ENCODE measurements around the gene MGA.

Gene MGA

DNA sequence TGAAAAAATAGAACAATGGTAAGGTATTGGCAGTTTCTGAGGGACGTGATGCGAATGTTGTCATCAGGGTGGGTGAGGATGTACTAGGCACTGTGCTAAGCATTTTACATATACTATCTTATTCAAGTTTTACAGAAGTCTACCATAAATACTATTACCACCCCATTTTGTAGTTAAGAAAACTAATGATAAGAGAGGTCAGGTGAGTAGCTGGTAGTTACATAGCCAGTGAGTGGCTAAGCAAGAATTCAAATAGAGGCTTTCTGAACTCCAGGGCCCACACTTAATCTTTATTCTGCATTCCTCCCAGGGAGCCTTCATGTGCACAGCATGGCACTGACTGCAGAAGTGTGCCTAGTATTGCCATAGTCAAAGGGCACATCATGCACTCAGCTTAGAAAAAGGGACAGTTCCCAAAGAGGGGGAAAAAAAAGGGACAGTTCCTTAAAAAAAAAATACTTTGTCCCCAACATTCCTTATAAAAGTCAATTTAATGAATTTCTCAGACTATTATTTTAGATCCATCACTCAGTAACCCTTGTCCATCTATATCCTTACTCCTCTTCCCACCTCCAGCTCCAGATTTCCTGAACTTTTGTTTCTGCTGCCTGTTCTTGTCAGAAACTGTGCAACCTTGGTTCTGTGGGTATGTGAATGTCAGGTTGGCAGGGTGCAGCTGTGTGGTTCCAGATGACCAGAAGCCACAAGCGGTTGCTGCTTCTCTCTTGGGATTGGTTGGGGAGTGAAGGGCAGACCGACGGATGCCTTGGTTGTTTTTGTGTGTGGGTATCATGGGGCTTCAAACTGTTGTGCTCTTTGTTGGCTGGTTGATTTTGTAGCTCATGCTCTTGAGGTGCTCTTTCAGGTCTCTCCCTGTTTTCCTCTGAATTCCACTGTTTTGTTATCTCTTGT lies 122.4 kb downstream of the MGA start:
- DNase-seq (ENCODE audit: low read depth) = no peak

DNA sequence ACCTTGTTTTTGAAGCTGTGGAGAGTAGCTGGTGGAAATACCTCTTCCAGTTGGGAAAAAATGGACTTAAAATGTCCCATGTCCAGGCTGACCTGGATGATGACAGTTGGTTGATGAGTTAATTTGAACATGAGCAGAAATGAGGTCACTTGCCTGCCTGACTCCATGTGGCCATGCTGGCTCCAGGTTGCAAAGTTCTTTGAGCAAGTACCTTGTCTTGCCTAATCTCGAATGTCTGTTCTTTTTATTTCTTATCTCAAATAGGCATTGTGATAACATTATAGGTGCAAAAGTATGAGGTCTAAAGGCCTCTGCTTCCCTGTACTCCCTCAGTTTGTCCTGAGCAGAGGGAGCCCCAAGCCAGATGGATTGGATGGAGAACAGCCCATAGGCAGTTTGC lies 123.1 kb downstream of the MGA start:
- no peak for DNase-seq (ENCODE audit: low read depth)

DNA sequence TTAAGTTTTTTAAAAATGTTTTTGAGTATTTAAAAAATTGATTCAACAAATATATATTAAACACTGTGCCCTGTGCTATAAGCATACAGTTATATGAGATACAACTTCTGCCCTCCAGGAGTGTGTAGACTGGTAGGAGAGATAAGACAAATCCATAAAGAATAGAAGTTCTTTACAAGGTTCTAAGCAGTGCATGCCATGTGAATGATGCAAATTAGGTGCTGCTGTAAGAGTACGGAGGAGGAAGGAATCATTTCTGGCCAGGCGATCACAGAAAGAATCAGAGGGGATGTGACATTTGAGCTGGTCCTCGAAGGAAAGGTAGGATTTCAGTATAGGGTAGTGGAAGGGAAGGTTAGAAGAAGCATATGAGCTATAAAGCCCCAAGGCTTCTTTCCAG lies 128.1 kb downstream of the MGA start:
- DNase-seq (ENCODE audit: low read depth) = no peak

DNA sequence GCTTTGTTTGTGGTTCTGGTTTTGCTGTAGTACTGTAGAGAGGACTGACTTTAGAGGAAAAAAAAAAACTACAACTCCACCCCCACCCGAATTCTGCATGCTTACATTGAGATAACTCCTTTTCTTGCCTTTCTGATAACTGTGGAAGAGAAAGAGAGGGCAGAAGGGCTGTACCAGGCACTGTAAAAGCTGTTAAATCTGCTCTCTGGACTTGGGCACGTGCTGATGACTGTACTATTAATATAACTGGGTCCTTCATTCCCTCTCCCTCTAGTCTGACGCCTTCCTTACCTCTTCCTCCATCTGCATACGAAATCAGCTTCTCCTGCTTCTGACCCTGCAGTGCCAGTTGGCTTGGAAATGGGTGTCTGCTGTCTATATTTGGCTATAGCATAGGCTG lies 129.0 kb downstream of the MGA start:
- no peak for DNase-seq (ENCODE audit: low read depth)

DNA sequence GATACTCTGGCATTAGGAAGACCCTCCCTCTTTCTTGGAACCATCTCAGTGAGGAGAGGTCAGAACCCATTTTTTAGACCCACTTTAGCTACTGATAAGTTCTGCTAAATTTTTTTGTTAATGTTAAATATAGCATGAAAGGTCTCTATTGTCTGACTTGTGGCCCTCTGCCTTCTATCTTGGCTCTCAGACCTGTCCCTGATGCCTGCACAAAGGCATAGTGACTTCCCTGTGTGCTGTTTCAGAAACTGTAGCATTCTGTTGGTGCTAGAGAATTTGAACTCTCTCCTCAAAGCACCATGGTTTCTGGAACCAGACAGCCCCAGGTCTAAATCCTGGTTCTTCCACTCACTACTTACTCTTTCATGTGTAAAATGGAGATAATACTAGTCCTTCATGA lies 129.5 kb downstream of the MGA start:
- no peak for DNase-seq (ENCODE audit: low read depth)

DNA sequence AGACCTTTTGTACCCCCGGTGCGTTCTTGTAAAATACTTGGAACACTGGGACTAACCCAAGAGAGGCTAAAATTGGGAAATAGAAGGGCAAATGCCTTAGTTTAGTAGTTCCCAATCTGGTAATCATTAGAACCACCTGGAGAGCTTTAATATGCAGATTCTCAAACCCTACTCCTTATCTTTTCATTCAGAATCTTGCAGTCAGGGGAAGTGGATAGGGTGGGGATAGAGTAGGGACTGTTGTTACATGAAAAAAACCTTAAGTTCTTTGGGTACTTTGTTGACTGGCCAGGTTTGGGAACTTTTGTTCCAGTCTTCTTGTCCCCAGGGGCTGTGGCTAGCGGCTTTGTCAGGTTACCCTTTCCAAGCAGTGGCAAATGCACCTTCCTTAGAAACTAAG lies 130.0 kb downstream of the MGA start:
- no peak for DNase-seq (ENCODE audit: low read depth)

DNA sequence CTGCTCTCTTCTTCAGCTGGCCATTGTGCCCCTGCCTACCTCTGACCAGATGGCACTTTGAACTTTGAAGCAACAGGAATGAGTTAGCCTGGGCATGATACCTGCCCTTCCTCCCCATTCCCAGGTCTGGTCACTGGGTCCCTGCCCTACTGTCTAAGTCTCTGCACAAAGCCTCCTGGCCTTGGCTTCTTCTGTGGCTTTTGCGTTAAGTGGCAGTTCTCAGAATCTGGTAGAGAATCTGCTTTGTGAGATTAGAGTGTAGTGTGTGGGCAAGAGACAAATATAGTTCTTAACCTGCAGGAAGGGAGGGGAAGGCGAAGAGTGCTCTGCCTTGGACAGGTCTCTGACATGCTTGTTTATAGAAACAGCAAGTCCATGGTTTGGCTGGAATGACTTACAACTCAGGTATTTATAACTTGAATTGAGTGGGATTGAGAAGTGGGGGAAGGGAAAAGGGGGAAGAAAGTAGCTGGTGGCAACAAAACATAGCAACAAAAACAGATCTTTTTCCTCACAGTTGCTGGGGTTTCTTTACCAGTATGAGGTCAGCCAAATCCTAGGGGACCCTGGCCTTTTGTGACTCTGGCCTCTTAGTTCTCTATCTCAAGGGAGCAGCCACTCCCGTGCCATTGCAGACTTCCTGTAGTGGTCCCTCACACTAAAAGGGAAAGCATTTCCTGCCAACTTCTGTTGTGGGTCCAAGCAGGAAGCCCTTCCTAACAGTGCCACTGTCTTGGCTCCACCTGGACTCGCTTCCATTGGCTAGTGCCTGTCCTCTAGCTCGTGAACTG lies 130.7 kb downstream of the MGA start:
- peak; percentile 78 for DNase-seq (ENCODE audit: low read depth)

DNA sequence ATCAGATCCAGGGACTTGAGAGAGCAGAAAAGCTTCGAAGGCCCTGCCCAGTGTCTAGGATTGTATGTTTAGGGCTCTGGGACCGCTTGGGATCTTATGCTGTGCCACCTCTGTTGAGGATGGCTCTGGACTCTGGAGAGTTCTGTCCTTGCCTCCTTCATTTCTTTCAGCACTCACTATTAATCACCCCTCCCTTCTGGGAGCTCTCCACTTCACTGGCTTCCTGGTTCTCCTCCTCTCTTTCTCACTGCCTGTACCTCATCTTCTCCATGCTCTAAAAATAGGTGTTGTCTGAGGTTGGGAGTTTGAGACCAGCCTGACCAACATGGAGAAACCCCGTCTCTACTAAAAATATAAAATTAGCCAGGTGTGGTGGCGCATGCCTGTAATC lies 131.3 kb downstream of the MGA start:
- DNase-seq (ENCODE audit: low read depth) = no peak

DNA sequence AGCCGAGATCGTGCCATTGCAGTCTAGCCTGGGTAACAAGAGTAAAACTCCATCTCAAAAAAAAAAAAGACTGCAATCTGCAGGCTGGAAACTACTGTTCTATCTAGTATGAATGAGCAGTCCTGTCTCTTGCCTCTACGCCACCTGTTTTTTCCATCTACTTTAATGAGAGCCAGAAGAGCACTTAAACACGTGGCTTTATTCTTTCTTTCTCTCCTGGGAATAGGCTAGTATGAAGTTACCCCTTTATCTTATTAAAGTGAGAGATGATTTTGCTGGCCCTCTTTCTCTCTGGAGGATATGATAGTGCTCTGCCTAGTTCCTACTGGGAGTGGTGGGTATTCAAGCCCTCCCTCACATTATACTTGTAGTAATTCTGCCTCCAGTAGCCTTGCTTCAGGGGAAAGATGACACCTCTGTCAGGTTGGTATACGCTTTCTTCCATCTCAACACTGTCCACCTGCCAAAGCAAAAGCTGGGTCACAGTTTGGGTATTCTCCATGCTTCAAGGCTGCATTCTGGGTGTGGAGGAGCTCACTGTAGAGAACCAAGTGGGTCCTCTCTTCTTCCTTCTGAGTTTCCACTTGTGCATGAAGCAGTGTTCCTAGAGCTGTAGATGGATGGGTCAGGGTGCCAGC lies 131.9 kb downstream of the MGA start:
- no peak for DNase-seq (ENCODE audit: low read depth)

DNA sequence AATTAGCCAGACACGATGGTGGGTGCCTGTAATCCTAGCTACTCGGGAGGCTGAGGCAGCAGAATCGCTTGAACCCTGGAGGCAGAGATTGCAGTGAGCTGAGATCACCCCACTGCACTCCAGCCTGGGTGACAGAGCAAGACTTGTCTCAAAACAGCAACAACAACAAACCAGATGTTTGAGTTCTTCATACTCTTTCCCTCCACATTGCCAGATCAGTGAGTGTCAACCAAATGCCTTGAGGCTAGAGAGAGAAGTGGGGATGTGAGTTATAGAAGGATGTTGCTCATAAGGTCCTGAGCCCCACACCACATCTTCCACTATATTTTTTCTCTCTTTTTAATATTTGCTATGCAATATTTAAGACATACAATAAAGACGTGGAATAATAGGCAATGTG lies 133.9 kb downstream of the MGA start:
- DNase-seq (ENCODE audit: low read depth) = peak; percentile 88

DNA sequence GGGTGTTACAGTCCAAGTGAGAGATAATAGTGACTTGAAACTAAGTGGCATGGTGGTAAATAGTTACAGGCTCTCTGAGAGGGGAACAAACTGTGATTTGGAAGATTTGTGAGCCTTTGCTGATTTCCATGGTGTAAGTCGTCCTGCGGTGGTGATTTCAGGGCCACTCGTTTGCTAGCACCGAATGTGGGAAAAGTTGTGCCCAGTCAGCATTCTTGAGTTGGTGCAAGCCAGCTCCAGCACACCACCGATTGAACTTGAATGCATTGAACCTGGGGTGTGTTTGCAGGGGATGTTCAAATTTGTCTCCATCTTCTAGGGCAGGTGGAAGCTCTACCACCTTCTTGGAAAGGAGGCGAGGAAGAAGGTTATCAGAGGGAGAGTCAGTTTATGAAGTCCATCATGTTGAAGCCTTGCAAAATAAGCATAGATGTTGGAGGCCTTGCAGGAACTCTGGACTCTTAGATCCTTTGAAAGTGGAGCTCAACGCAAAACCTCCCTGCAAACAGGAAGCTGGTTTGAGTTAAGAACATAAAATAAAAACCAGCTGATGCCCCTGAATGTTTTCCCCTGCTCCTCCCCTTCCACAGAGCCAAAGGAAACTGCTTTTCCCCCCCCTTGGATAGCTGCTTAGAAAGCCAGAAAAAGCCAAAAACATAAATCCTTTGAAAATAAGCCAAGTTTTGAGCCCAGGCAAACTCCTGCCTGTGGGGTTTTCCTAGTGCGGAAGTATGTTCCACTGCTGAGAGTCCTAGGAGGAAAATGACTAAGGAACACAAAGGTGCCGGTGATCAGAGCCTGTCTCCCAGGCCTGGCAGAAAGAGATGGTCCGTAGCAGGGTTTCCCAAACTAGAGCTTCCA lies 136.0 kb downstream of the MGA start:
- peak; percentile 89 for DNase-seq (ENCODE audit: low read depth)

DNA sequence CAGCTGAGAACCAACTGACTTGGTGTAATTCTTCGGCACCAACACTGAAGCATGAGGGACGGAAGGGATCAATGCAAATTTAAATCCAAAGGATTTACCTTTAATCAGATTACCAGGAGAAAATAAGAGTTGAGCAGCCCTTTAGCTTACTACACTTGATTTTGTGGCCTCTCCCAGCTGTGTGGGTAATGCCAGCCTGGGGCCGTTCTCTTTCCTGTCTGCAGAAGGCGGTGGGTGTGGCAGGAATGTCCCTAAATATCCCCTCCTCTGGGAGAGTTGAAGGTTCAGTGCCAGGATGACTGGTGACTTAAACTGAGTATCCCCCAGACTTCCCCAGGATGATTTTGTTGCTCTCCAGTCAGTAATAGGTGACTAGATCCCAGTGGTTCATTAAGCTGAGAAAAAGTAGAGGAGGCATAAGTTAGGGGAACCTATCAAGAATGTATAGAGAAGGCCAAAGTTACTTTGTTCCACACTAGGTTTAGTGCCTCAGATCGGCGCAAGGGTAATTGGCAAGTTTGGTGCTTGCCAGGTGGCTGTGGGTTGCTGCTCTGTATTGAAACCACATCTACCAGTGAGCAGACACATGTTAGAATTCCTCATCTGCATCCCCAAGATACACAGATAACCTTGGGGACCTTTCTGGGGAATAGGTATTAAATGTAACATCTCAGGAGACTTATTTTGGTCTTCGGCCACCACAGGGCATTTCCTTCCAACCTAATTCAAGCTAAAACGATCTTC lies 137.2 kb downstream of the MGA start:
- no peak for DNase-seq (ENCODE audit: low read depth)

DNA sequence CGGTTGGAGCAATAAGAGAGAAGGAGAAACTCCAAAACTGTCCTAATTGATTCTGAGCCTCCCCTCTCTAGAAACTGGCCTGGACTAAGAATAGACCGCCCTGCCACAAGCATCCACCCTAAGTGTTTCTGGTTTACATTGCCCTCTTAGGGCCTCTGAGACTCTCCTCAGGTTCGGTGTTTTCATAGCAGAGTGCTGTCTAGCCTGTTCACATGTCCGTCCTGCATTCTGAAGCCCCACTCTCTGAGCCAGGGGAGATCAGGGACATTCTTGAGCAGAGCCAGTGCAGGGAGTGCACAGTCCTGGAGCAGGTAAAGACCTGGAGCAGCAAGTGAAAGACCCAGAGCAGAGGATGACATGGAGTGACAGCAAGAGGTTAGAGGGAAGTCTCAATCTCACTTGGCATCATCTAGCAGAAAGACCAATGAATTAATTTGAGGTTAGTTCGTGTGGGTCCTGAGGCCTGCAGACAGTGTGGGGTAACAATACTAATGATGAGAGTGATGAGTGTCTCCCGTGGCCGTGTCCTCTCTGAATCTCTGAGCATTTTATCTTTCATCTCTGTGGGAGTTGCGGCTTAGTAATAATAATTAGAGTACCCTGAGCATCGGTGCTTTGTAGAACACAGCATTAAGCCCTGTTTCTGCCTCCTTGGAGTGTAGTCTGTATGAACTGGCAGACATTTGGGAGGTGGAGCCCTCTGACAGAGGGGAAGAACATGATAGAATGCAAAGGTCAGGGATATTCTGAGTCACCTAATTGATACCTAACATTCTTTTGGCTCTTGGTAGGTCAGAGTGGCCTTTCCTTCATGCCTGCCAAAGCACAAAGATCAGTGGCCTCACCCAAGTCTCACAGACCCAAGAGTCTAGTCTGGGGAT lies 138.6 kb downstream of the MGA start:
- DNase-seq (ENCODE audit: low read depth) = peak; percentile 47

DNA sequence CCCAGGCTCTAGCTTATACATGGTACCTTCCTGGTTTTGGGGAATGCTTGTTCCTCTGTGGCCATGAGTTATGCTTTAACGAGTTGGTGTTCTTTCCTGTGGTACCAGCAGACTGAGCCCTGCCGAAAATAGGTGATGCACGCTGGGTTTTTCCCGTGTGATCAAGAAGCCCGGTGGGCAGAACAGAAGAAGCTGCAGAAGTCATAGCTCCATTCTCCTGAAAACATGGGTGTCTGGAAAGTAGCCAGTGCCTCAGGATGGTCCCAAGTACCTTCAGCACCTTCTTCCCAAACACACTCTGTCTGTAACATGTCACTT lies 139.2 kb downstream of the MGA start:
- DNase-seq (ENCODE audit: low read depth) = no peak

DNA sequence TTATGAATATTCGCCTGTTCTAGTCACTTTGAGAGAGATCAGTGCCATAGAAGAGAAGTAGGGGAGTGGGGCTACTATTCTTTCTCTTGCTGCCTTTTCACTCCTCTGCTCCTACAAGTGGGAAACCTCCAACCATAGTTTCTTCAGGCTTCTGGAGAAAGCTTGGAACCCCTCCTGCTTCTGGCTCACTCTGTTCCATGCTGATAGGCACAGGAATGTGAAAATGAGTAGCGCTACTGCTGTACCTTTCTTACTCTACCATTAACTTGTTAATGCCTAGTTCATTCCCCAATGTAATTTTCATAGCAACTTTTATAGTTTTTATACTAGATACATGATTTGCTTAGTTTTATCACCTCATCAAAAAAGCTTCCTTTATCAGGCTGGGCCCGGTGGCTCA lies 141.0 kb downstream of the MGA start:
- DNase-seq (ENCODE audit: low read depth) = no peak

DNA sequence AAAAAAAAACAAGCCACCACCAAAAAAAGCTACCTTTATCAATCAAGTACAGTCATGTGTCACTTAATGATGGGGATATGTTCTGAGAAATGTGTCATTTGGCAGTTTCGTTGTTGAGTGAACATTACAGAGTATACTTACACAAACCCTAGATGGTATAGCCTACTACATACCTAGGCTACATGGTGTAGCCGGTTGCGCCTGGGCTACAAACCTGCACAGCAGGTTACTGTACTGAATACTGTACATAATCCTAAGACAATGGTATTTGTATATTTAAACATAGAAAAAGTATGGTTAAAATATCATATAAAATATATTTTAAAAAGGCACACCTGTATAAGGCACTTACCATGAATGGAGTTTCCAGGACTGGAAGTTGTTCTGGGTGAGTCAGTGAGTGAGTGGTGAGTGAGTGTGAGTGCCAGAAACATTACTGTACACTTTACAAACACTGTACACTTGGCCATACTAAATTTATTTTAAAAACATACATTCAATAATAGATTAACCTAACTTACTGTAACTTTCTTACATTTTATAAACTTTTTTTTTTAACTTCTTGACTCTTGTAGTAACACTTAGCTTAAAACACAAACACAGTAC lies 141.7 kb downstream of the MGA start:
- DNase-seq (ENCODE audit: low read depth) = peak; percentile 46

DNA sequence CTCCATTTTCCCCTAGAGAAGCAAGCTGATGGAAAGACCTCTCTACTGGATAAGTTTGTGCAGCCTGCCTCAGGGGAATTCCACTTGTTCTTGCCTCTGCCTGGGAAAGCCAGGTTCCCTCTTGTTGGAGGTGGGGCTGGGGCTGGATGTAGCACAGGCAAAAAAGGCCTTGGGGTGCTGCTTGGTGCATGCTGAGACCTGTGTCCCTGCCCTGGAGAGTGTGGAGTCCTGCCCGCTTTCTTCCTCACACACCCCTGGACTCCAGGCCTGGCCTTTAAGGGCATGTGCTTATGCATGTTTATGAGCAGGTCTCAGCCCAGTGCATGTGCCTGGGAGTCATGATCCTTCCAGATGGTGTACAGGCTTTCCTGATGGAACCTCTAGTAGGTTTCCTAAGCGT lies 144.2 kb downstream of the MGA start:
- DNase-seq (ENCODE audit: low read depth) = no peak

DNA sequence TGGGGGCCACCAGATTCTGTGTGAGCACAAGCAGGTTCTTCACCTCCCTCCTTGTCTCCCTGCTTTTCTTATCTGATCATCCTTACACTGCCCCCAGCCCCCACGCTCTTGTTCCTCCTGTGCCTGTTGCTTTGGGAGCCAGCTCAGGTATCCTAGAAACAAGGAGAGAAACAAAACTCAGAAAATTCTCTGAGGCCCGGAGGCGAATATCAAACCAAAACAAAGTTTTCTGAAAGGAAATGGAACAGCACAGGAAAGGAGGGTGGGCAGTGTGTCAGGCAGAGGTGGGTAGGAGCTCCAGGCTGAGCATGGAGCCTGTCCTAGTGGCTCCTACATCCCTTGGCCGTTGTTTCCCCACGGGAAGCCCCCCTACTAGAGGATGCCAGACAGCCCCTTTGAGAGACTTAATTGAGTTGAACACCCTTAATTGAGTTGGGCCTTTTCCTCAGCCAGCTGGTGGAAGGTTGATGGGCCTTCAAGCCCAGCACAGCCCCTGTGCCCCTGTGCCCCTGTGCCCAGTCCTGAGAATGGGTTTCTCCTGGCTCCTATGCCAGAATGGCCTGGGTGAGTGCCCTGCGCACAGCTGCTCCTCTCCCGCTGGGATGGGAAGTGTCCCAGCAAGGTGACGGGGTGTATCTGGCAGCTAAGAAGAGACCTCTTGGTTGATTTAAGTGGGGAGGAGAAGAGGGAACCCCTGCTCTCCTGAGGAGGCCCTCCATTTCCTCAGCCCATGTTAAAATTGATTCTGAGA lies 144.9 kb downstream of the MGA start:
- no peak for DNase-seq (ENCODE audit: low read depth)

DNA sequence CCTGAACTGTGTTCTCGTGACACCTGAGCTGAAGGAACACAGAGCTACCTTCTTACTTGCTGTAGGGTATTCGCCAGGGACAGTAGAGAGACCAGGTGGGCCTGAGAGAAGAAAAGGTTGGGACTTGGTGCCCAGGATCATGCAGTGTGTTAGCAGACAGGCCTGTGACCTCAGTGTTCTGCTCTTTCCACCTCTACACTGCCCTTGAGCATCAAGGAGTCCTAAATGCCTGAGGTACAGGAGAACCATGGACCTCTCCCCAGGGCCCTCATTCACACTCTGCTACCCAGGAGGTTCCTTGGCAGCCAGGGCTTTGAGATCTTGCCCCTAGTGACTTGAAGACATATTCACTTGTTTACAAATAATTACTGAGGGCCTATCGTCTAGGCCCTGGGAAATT lies 145.5 kb downstream of the MGA start:
- DNase-seq (ENCODE audit: low read depth) = no peak

Measured in EH (cell line).